H1 (cell line): ENCODE results near the gene BTNL2. TPM values are rescaled to one million over a fixed set of nuclear protein-coding genes. Genes with fewer than 3 reads are reported as not detected.

Experiments used
- BACH1 ChIP-seq: IDR thresholded peaks from 2 replicates; pipeline ENCODE4 v1.6.1; 2012; ENCODE audit warnings: low read length, improper control_type of control experiment
- CHD7 ChIP-seq: fragments of 300-600 bp; sonication (generic); IDR thresholded peaks from 2 replicates; pipeline ENCODE4 v1.7.1; 2012; ENCODE audit warnings: low read length, moderate library complexity, mild to moderate bottlenecking, inconsistent platforms; ENCODE audit not compliant: insufficient replicate concordance
- RNF2 ChIP-seq: fragments of 200-900, 300-1000 bp; sonication (generic); IDR thresholded peaks from 2 replicates; pipeline ENCODE4 v1.7.1; 2016; ENCODE audit warnings: borderline replicate concordance, low read depth, mild to moderate bottlenecking, antibody characterized with exemption, low read length; ENCODE audit not compliant: poor library complexity, severe bottlenecking; ENCODE audit errors: missing control alignments
- SIX5 ChIP-seq: IDR thresholded peaks from 2 replicates; pipeline ENCODE4 v1.6.1; 2011; ENCODE audit warnings: mild to moderate bottlenecking, low read depth, low read length
- polyA plus RNA-seq, 7 experiments: library from polyadenylated mRNA; depleted of rRNA in 3 of 7; stranded (reverse) in 5 of 7; unstranded in 2 of 7; fragments of >200 nt in 5 of 7; fragments of 200-250 nt in 2 of 7; gene quantifications; 1 replicate in 5 of 7; 2 replicates in 1 of 7; 4 replicates in 1 of 7; pipeline versions ENCODE4 v1.2.1 to v1.2.3, GENCODE V29; 2011 to 2013; ENCODE audit warnings: missing spikeins in 2 of 7, mixed read lengths in 2 of 7
- total RNA-seq: library from RNA; stranded (reverse); fragmentation: NEBNext Ultra II Directional; extraction: Animal tissue kit (Norgen Biotek cat#: 25700); gene quantifications from 2 replicates; pipeline ENCODE4 v1.2.1, GENCODE V29; 2021

The BTNL2 gene
- total and polyA plus RNA-seq, 2 of the 8 experiments (the other 6 are each of a cell fraction or from before 2014, with no cell fraction given): not detected

- no peak for TF ChIP-seq CHD7
- no peak for TF ChIP-seq RNF2
- no peak for TF ChIP-seq SIX5
- TF ChIP-seq BACH1: no peak
These were observed 13.1 kb downstream of the BTNL2 start (continued) for GRCh38 chr6:32393665-32394420.
